DMS153 (cell line): Measurements from ENCODE around the gene ARHGEF10L.

Experiments
- DNase-seq: peaks from one replicate; lab custom pipeline; 2025; lab: John Stamatoyannopoulos, UW

ARHGEF10L gene

DNA sequence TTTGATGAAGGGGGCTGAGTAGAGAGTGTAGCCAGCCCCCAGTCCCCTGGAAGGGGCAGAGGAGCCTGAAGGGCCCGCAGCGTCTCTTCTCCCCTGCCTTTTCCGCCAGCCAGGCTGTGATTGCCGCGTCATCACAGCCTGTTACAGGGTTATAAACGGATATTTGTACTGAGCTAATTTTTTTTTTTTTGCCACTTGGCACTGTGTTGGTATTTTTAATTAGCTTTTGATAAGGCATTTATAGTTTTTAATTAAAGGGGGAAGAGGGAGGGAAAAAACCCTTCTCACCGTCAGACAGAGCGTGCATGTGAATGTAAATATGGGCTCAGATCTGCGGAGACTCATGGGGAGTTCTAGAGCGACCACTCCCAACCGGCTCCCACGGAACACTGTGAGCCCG, 117.9 kb downstream of the ARHGEF10L start:
- DNase-seq = no peak

DNA sequence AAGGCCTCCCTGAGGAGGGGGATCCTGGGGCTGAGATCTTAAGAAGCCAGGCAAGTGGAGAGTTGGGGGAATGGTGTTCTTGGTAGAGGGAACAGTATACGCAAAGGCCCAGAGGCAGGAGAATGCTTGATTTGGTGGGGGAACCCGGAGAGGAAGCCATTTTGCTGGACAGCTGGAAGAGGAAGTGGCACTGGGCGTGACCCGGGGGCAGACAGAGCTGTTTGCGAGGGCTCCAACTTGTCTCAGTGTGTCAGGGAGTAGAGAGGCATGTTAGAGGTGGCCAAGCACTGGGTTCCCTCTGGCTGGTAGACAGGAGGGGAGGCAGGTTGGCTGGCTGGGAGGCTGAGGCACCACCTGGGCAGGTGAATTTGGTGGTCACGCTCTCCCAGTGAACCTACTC, 119.3 kb downstream of the ARHGEF10L start:
- no peak for DNase-seq

DNA sequence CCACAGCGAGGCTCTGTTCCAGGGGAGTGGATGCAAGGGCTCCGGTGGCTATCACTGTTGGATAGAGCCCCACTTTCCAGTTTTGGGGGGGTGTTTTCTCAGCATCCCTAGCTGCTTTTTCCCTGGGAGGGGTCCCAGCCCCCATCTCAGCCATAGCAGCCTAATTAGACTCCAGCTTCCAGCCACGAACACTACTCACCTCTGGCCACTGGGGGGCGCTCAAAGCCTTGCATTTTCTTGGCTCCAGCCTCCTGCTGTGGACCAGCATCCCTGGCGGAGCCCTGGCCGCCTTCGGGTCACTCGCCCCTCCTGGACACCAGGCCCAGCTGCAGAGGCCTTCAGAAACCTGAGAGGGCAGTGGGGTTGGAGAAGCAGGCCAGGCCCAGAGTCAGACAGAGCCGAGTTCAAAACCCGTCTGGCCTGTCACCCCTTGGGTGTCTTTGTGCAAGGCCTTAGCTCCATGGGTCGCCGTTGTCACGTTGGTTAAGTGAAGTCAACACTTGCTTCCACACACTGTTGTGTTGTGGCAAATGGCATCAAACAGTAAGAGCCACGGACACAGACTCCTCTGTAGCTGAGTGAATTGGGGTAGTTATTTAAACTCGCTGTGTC, 122.2 kb downstream of the ARHGEF10L start:
- no peak for DNase-seq

DNA sequence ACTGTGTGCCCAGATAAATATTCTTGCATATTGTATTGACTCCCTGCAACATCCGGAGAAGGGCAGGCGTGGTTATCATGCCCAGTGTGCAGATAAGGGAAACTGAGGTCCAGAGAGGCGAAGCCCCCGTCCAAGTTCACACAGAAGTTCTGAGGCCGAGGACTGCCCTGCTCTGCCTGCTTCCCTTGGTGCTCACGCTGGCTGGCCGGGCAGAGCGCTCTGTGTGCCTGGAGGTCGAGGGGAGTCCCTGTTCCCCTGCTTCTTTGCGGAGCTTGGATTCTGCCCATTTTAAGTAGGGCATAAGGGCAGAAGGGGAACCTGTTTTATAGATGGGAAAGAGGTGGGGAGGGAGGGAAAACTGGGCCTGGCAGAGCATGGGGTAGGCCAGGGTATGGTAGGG, 122.8 kb downstream of the ARHGEF10L start:
- DNase-seq = no peak

DNA sequence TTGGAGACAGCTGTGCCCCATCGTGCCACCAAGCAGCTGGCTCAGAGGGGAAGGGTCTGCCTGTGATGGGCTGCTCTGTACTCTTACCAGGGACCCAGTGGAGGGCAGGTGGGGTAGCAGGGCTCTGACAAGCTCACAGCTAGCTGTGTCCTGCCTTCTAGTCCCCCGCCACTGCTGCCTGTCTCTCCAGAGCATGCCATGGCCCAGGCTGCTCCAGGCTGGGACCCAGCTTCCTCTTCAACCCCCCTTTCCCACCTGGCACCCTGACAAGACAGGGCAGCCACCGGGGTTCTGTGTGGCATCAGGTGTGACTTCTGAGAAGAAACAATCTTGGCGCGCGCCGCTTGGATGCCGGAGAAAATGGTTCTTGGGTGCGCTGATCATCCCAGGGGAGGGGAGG, 123.3 kb downstream of the ARHGEF10L start:
- no peak for DNase-seq

DNA sequence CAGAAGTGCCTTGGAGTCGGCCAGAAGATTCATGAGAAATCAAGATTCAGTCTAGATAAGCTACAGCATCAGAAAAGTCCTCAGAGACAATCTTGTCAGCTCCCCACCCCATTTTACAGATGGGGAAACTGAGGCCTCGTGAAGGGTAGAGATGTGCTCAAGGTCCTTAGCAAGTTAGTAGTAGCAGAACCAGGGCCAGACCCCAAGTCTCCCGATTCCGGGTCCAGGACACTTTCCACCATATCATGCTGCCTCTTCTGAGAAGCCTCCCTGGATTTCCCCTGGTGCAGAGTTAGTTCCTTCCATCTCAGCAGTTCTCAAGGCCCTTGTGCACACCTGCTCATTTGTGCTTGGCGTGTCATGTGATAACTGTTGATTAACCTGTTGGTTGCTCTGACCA, 124.1 kb downstream of the ARHGEF10L start:
- DNase-seq = no peak

DNA sequence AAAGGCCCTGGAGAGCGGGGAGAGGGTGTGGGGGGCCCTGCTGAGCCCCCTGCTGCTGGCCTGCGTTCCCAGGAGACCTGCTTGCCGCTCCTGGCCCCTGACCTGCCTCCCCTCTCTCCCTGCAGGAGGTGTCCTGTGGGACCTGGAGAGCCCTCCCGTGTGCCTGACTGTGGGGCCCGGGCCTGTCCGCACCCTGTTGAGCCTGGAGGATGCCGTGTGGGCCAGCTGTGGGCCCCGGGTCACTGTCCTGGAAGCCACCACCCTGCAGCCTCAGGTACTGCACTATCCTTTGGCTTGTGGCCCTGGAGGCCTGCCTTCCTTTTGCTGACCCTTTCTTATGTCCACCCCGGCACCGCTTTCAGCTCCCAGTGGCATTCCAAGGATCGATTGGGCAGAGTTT, 124.8 kb downstream of the ARHGEF10L start:
- DNase-seq = no peak

DNA sequence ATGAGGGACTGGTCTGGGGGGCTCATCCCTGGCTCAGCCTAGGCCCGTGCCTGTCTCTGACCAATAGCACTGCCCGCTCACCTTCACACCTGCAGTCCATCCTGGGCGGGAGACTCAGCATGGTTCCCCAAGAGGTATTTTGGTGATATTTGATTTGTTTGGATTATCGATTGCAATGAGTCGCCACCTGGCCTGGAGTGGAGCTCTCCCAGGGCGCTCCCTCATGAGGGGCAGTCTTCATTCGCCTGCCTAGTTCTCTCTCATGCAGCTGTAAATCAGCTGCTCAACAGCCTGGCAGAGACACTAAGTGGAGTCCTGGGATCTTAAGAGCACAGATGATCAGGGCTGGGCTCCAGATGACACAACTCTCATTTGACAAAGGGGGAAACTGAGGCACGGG, 125.6 kb downstream of the ARHGEF10L start:
- no peak for DNase-seq

DNA sequence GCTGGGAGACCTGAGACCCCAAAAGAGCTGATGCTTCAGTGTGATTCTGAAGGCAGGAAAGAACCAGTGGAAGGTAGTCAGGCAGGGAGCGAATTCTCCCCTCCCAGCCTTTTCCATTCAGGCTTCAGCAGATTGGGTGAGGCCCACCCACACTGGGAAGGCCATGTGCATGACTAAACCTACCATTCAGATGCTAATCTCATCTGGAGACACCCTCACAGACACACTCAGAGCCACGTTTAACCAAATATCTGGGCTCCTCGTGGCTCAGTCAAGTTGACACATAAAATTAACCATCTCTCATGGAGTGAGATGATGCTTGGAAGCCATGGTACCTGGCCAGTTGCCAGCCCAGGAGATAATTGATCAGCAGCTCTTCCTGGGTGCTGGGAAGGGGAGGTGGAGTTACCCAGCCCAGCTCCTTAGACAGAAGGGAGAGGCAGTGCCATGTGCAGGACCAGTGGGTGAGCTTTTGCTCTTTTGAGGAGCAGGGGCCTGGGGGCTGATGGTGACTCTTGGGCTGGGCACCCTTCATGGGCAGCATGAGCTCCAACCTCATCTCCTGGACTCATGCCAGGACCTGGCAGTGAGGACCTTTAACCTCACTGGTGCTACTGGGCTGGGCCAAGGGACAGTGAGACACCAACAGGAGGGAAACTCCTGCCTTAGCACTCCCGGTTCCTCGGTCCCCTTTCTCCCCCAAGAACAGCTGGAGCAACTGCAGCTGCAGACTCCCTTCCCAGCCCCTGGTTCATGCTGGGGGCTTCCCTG, 126.6 kb downstream of the ARHGEF10L start:
- DNase-seq = no peak

DNA sequence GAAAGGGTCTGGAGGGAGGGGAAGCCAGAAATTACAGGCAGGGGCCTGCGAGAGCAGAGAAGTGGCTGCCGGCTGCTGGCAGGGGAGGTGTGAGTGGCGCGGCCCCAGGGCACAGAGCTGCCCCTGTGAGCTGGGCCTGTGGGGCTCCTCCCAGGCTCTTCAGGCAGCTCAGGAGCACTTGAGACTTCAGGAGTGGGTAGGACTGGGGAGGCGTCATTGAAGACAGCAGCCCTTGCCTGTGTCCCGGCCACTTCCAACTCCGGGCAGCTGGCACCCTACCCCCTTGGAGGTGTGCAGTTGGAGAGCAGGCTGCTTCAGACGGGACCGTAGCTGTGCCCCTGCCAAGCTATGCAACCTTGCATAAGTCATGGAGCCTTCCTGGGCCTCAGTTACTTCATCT, 128.1 kb downstream of the ARHGEF10L start:
- DNase-seq = no peak

DNA sequence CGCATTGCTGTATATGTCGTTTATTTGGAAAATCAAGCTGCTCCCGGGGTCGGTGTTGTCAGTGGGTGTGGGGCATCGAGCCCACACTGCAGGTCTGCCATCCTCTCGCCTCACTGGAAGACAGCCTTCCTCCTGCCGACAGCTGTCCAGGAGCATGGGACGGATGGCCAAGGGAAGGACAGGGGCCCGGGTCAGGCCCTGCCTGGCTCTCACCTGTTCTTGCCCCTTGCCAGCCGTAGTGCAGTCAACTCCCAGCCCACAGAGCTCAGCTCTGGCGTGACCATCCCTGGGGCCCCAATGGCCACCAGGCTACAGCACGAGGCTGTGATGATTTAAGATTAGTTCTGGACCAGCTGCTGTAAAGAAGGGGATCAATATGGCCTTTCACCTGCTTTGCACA, 128.7 kb downstream of the ARHGEF10L start:
- DNase-seq = no peak

DNA sequence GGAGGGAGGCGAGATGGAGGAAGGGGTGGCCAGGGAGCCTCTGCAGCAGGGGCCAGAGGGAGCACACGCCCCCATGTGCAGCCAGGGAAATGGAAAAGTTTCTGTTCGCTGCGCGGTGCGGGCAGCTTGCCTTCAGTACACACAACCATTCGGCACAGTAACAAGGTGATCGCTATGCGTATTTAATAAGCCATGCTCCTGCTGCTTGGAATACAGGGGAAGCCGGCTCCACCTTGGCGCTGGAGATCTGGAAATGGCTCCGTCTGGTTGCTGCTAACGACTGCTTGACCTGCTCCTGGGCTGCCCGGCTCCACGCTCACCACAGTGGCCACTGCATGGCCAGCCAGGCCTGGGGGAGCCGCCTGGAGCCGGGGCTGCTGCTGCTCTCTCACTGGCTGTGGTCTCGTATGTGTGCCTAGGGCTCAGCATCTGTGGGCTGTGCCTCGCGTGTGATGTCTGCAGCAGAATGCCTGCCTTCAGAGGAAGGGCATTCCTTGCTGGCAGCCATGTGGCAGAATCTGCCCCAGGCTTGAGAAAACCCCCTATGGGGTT, 129.2 kb downstream of the ARHGEF10L start:
- DNase-seq = peak; percentile 24

DNA sequence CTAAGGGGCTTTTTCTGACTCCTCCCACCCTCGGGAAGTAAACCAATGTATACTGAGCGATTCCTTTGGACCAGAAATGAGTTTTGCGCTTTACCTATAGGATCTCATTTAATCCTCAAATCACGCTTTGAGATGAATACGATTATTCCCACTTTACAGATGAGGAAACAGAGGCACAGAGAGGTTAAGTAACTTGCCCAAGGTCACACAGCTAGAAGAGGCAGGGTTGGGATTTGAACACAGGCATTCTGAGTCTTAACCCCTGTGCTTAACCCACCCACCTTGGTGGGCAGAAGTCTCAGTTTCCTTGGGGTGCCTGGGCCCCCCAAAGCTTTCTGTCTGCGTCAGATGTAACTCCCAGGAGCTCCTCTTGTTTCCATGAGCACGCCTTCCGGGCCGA, 129.8 kb downstream of the ARHGEF10L start:
- no peak for DNase-seq

DNA sequence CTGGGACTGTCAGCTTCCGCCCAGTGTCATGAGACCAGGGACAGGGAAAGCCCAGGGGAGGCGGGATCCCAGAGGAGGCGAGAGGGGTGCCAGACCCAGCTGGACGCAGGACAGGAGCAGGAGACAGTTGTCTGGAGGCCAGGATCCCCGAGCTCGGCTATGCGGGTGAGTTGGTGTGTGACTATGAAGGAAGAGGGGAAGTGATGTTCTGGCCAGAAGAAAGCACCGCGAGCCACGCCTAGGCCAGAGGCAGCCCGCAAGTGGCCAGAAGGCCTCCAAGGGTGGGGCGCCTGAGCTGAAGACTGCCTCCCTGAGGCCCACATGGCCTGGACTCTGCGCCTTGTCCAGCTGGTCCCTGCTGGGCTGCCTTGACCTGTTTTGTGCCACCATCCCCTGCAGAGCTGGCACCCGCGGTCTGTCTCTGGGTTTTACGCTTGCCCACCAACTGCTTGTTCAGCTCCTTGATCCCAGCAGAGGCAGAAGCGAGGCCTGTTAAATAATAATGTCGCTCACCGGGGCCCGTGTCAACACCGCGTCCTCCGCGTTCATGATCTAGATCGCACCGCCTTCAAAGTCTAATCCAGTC, 130.5 kb downstream of the ARHGEF10L start:
- DNase-seq = no peak

DNA sequence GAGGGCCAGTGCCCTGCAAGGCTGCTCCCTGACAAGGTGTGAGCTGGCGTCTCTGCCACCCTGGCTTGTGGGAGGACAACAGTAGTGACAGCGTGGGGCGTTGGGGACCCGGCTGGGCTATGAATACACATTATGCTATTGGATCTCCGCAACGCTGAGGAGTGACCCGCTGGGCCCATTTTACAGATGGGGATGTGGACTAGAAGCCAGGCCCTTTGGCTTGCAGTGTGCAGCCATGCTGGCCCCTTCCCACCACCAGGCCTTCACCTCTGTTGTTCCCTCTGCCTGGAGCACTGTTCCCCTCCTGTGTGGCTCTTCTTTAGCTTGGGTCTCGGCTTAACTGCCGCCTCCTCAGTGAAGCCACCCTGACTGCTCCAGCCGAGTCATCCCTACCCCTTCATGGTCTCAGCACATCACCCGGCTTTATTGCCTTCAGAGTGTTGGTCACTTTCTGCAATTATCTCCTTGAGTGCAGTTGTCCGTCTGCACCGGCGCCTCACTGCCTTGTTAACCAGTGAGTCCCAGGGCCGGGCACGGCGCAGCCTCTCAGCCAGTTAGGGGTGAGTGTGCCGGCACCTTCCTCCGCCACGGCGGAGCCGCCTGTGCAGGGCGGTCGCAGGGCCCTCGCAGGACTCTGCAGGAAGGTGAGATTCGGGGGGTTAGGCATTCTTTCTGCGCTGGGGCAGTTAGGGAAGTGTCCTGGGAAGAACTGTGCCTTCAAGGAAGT, 131.3 kb downstream of the ARHGEF10L start:
- DNase-seq = no peak

DNA sequence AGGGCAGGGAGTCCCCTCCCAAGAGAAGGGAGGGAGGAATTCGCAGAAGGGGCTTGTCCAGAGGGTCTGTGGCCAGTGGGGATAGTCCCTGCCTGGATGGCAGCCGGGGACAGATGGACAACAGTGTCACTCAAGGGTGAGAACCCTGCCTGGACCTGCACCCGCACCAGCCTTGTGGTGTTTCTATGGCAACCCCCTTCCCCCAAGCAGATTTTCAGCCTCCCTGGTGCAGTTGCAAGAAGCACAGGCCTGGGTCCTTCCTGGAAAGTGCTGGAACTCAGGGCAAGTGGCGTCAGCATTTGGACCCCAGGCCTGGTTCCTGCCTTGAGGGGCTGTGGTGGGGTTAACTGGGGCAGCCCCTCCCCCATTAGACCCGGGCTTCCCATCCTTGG, 131.8 kb downstream of the ARHGEF10L start:
- DNase-seq = no peak

DNA sequence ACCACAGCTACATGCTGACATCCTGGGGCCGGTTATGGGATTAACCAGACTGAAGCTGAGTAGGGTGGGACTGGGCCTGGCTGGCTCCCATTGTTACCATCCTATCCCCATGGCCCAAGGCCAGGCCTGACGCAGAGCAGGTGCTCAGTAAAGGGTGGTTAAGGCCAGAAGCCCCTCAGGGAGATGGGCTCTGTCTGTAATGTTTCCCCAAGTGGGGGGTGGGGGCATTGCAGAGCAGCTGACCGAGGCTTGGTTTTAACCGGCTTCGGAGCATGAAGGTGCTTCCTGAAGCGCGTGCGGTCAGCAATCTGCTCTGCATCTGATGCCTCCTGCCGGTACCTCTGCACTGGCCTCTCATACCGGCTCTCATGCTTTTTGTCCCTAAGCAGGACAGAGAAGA, 132.2 kb downstream of the ARHGEF10L start:
- no peak for DNase-seq

DNA sequence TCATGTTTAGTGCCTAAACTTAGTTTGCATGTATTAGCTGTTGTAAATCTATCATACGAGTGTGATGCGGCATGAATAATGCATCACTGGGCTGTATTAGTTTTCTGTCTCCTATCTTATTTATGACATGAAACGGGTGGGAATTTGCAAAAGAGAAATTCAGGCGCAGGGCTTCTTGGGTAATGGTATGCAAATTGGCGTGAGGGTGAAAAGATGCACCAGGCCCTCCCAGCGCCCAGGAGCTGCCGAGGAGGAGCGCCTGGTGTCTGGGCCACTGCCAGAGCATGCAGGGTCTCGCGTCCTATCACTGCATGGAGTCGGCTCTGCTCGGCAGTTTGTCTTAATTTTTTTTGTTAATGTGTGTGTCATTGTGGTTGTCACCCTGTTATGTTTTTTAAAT, 132.7 kb downstream of the ARHGEF10L start:
- DNase-seq = no peak

DNA sequence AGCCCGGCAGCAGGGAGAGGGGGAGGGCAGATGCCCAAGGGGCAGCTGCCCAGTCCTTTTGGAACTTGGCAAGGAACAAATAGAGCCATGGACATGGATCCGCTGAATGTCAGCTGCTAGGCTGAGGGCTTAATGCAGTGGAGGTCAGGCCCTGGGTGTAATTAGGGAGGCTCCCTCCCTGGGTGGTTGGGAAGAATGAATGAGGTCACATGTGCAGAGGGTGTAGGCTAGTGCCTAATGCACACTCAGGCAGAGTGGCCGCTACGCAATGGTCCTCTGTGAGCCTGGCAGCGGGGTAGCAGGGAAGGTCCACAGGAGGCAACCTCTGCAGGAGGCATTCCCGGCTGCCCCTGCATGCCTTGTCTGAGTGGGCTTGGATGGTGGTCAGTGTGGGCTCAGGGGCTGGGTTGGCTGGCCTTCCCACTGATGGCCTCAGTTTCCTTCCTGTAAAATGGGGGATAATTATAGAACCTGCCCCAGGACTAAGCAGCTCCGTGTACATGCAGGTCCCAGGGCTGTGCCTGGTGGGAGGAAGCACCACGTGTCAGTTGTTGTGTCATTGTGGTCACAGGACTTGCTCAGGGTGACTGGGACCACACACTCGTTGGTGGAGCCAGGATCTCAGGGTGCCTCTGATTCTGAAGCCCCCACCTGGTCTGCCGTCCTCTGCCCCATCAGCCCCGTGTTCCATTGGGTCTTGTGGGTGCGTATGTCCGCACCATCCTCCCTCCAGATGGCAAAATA, 134.0 kb downstream of the ARHGEF10L start:
- DNase-seq = no peak

DNA sequence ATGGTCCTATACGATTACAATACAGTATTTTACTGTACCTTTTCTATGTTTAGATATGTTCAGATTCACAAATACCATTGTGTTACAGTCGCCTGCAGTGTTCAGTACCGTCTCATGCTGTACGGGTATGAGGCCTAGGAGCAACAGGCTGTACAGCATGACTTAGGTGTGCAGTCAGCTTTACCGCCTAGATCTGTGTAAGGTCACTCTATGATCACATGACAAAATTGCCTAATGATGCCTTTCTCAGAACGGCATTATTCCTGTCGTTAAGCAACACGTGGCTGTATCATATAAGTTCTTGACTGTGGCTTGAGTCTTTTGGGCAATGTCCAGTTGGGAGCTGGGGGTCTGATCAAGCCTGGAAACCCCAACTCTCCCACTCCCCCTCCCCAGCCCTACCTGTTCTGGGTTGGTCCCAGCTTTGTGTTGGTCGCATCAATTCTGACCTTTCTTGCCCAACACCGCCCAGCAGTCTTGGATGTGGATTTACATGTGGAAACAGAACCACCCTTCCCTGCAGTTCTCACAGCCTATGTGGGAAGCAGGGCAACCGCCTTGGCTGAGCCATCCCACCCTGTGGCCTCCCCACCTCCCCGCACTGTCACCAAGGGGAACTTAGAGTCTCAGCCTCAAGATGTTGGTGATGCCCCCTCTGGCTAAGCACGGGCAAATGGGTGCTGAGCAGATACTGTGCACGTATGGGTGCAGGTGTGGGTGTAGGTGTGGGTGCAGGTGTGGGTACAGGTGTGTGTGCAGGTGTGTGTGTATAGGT, 135.4 kb downstream of the ARHGEF10L start:
- no peak for DNase-seq

DNA sequence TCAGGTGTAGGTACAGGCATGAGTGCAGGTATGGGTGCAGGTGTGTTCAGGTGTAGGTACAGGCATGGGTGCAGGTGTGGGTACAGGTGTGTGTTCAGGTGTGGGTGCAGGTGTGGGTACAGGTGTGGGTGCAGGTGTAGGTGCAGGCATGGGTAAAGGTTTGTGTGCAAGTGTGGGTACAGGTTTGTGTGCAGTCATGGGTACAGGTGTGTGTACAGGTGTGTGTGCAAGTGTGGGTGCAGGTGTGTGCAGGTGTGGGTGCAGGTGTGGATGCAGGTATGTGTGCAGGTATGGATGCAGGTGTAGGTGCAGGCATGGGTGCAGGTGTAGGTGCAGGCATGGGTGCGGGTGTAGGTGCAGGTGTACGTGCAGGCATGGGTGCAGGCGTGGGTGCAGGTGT, 136.2 kb downstream of the ARHGEF10L start:
- no peak for DNase-seq
